NCI-H510A treated with DMSO at 0.1 percent for 48 hours (cell line): ENCODE results near the gene CHP1.
"Not testable (repeated sequence)": the region's sequence is repeated elsewhere in the genome, so short reads cannot be mapped to it uniquely, and the experiment has no call there.

ENCODE experiments used
- DNase-seq: peaks from one replicate; lab custom pipeline; 2025; lab: John Stamatoyannopoulos, UW

Gene CHP1

GRCh38 chr15:41256577-41257038 is 25.5 kb downstream of the CHP1 start:
- no peak for DNase-seq

- DNase-seq = no peak
Measured at GRCh38 chr15:41258750-41259471, 27.8 kb downstream of the CHP1 start.

- no peak for DNase-seq
Measured at GRCh38 chr15:41259546-41260189, 28.6 kb downstream of the CHP1 start.

- DNase-seq = not testable (repeated sequence)
Measured at GRCh38 chr15:41260924-41261323, 29.9 kb downstream of the CHP1 start.

GRCh38 chr15:41262571-41262970 is 31.5 kb downstream of the CHP1 start:
- no peak for DNase-seq

GRCh38 chr15:41263891-41264351 is 32.9 kb downstream of the CHP1 start:
- no peak for DNase-seq

- DNase-seq = no peak
Measured at GRCh38 chr15:41269887-41270286, 38.8 kb downstream of the CHP1 start.

- no peak for DNase-seq
Measured at GRCh38 chr15:41276831-41277230, 45.8 kb downstream of the CHP1 start.

- no peak for DNase-seq
Measured at GRCh38 chr15:41278319-41278718, 47.3 kb downstream of the CHP1 start.

GRCh38 chr15:41279535-41280283 is 48.6 kb downstream of the CHP1 start:
- no peak for DNase-seq

- no peak for DNase-seq
Measured at GRCh38 chr15:41281236-41281635, 50.2 kb downstream of the CHP1 start.

GRCh38 chr15:41282436-41282835 is 51.4 kb downstream of the CHP1 start:
- not testable (repeated sequence) for DNase-seq

GRCh38 chr15:41282980-41283652 is 52.0 kb downstream of the CHP1 start:
- not testable (repeated sequence) for DNase-seq

GRCh38 chr15:41283653-41284426 is 52.8 kb downstream of the CHP1 start:
- DNase-seq = peak; percentile 89

- peak; percentile 4 for DNase-seq
Measured at GRCh38 chr15:41284427-41285177, 53.5 kb downstream of the CHP1 start.

GRCh38 chr15:41285285-41285684 is 54.2 kb downstream of the CHP1 start:
- DNase-seq = no peak

- no peak for DNase-seq
Measured at GRCh38 chr15:41286665-41287333, 55.7 kb downstream of the CHP1 start.

GRCh38 chr15:41288464-41288863 is 57.4 kb downstream of the CHP1 start:
- no peak for DNase-seq

- DNase-seq = no peak
Measured at GRCh38 chr15:41289953-41290352, 58.9 kb downstream of the CHP1 start.

GRCh38 chr15:41291065-41291631 is 60.1 kb downstream of the CHP1 start:
- DNase-seq = no peak
